HFFc6 (cell line): ENCODE results near the gene FARP1. TPM values are rescaled to one million over a fixed set of nuclear protein-coding genes. Genes with fewer than 3 reads are reported as not detected.
A peak's percentile ranks its signal among the peaks of the same experiment; 100 is the strongest.

Experiments used
- DNase-seq: peaks from one replicate; pipeline ENCODE4 v3.0.0-alpha.2; 2018
- H3K27ac Mint-ChIP-seq: 2 replicates; pipeline ENCODE4 v1.8.0; 2020; ENCODE audit warnings: mild to moderate bottlenecking, mixed read lengths
- H3K27me3 Mint-ChIP-seq: 2 replicates; pipeline ENCODE4 v1.8.0; 2021; ENCODE audit warnings: mild to moderate bottlenecking, moderate library complexity, mixed read lengths; ENCODE audit not compliant: insufficient read depth
- H3K36me3 Mint-ChIP-seq: 2 replicates; pipeline ENCODE4 v1.8.0; 2021; ENCODE audit warnings: low read depth, mixed read lengths
- H3K4me1 Mint-ChIP-seq: 2 replicates; pipeline ENCODE4 v1.8.0; 2020; ENCODE audit warnings: low read depth, mixed read lengths
- H3K4me3 Mint-ChIP-seq: 2 replicates; pipeline ENCODE4 v1.8.0; 2020; ENCODE audit warnings: mild to moderate bottlenecking, moderate library complexity, mixed read lengths
- H3K9me3 Mint-ChIP-seq: 2 replicates; pipeline ENCODE4 v1.8.0; 2020; ENCODE audit warnings: mild to moderate bottlenecking, mixed read lengths
- total RNA-seq, 6 experiments: library from RNA; stranded (reverse); fragmentation: NEBNext Ultra II Directional; extraction: Animal tissue kit (Norgen Biotek cat#: 25700); gene quantifications; 2 replicates in 1 of 6; 3 replicates in 5 of 6; pipeline ENCODE4 v1.2.3, GENCODE V29; 2021
- TF ChIP-seq, protein P1 (sequence below): fragments of 200-600 bp; sonication (generic); IDR thresholded peaks from 2 replicates; pipeline ENCODE4 v1.5.0; 2021; ENCODE audit warnings: antibody characterized with exemption, mild to moderate bottlenecking

The FARP1 gene
- total RNA-seq, 6 experiments from 2014 or later: 140 to 181 (median 150) TPM

DNA sequence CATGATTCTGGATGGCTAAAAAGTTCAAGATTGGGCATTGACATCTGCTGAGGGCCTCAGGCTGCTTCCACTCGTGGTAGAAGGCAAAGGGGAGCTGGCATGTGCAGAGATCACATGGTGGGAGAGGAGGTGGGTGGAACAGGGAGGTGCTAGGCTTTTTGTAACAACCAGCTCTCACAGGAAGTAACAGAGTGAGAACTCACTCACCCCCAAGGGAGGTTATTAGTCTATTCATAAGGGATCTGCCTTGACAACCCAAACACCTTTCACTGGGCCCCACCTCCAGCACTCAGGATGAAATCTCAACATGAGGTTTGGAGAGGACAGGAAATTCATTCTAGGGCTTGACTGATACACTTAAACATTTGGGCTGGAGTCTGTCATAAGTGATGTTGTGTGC is 231.9 kb downstream of the FARP1 start:
- Mint-ChIP-seq H3K36me3 (peaks cover 71% of the 10 kb centered on the region), H3K27ac (no peak overlapping the region; the same call in 1 of the 2 replicates), H3K4me1 (peaks cover 43% of the 10 kb centered on the region), H3K9me3 (peaks cover 12% of the 10 kb centered on the region), H3K4me3 (no peak overlapping the region), H3K27me3 (peaks cover 9% of the 10 kb centered on the region)
- no peak for DNase-seq
- TF ChIP-seq, protein P1, sequence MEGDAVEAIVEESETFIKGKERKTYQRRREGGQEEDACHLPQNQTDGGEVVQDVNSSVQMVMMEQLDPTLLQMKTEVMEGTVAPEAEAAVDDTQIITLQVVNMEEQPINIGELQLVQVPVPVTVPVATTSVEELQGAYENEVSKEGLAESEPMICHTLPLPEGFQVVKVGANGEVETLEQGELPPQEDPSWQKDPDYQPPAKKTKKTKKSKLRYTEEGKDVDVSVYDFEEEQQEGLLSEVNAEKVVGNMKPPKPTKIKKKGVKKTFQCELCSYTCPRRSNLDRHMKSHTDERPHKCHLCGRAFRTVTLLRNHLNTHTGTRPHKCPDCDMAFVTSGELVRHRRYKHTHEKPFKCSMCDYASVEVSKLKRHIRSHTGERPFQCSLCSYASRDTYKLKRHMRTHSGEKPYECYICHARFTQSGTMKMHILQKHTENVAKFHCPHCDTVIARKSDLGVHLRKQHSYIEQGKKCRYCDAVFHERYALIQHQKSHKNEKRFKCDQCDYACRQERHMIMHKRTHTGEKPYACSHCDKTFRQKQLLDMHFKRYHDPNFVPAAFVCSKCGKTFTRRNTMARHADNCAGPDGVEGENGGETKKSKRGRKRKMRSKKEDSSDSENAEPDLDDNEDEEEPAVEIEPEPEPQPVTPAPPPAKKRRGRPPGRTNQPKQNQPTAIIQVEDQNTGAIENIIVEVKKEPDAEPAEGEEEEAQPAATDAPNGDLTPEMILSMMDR: no peak

- DNase-seq: no peak
- H3K36me3 Mint-ChIP-seq: peaks cover 68% of the 10 kb centered on the region
- H3K27ac Mint-ChIP-seq: no peak overlapping the region
- H3K27me3 Mint-ChIP-seq: peaks cover 2% of the 10 kb centered on the region; the same call in 1 of the 2 replicates
- H3K4me1 Mint-ChIP-seq: peaks cover 19% of the 10 kb centered on the region
- no peak overlapping the region for H3K4me3 Mint-ChIP-seq
- H3K9me3 Mint-ChIP-seq: peaks cover 12% of the 10 kb centered on the region
- TF ChIP-seq, protein P1: no peak
Observed at GRCh38 chr13:98377635-98378378, 234.9 kb downstream of the FARP1 start.

DNA sequence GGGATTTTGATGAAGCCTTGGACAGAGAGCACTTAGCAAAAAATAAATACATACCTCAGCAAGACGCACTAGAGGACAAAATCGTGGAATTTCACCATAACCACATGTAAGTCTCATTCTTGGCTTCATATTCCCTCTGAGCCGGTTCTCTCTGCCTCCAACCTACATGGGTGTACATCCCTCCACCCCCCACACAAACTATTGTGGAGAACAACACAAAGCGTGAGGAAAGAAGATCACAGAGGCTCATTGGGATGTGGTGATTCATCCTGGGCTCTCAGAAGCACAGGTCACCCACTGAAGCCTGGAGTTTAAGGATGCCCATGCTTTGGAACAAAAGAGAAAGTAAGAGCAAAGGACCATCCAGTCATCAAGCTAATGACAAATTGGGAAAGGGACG is 241.8 kb downstream of the FARP1 start:
- Mint-ChIP-seq H3K9me3 (no peaks in the 10 kb centered on the region), H3K27me3 (peaks cover 11% of the 10 kb centered on the region), H3K27ac (peak overlapping the region; percentile 74), H3K36me3 (peaks cover 47% of the 10 kb centered on the region), H3K4me1 (peaks cover 19% of the 10 kb centered on the region), H3K4me3 (no peak overlapping the region)
- peak; percentile 33 for DNase-seq
- TF ChIP-seq, protein P1: no peak

GRCh38 chr13:98385606-98386005 is 242.7 kb downstream of the FARP1 start:
- H3K36me3 Mint-ChIP-seq: peaks cover 53% of the 10 kb centered on the region
- peaks cover 11% of the 10 kb centered on the region for H3K27me3 Mint-ChIP-seq
- H3K4me1 Mint-ChIP-seq: peaks cover 19% of the 10 kb centered on the region
- H3K27ac Mint-ChIP-seq: no peak overlapping the region; the same call in 1 of the 2 replicates
- no peak overlapping the region for H3K4me3 Mint-ChIP-seq
- DNase-seq: no peak
- no peaks in the 10 kb centered on the region for H3K9me3 Mint-ChIP-seq
- TF ChIP-seq, protein P1: no peak

DNA sequence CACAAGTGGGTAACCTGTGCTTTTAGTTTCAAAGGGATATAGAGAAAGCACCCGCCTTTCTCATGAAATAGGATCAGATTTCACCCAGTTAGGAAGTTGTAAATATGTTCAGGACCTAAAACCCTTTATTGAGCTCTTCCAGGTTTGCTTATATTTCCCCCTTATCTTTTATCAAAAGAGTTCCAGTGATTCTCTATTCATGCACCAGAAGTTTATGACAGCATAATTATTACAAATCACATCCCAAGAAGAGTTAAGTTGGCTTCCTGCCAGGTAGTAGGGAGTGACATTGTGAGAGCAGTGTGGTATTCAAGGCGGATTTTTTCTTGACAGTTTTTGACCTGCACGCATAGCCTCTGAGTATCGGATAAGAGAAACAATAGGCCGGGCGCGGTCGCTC is 243.7 kb downstream of the FARP1 start:
- Mint-ChIP-seq H3K4me1 (peaks cover 19% of the 10 kb centered on the region), H3K27me3 (peaks cover 11% of the 10 kb centered on the region), H3K36me3 (peaks cover 51% of the 10 kb centered on the region), H3K9me3 (no peaks in the 10 kb centered on the region), H3K4me3 (no peak overlapping the region), H3K27ac (no peak overlapping the region)
- TF ChIP-seq, protein P1: no peak
- DNase-seq: no peak
